ENCODE results near the gene TNFRSF1B.

DNA sequence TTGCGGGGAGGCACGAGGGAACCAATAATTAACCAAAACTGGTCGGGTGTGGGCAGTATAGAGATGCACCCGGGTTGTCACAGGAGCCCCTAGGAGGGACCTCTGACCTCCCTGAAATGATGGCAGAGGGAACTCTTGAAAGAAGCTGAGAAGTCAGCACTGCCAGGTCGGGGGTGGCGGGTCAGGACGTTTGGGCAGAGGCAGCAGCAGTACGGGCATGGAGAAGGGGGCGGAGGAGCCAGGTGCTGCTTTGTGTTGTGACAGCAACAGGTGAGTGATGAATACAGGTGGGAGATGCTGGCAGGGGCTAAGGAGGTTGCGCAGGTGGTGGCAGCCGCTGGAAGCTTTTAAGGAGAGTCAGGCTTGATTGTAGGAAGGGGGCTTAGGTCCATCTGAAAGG, 11.7 kb downstream of the TNFRSF1B start:
- TF ChIP-seq, protein P1, sequence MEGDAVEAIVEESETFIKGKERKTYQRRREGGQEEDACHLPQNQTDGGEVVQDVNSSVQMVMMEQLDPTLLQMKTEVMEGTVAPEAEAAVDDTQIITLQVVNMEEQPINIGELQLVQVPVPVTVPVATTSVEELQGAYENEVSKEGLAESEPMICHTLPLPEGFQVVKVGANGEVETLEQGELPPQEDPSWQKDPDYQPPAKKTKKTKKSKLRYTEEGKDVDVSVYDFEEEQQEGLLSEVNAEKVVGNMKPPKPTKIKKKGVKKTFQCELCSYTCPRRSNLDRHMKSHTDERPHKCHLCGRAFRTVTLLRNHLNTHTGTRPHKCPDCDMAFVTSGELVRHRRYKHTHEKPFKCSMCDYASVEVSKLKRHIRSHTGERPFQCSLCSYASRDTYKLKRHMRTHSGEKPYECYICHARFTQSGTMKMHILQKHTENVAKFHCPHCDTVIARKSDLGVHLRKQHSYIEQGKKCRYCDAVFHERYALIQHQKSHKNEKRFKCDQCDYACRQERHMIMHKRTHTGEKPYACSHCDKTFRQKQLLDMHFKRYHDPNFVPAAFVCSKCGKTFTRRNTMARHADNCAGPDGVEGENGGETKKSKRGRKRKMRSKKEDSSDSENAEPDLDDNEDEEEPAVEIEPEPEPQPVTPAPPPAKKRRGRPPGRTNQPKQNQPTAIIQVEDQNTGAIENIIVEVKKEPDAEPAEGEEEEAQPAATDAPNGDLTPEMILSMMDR (IDR thresholded peaks at IDR 0.05; ENCODE audit: low read length) = no peak
- no peak for TF ChIP-seq EZH2 (optimal IDR thresholded peaks at IDR 0.05; ENCODE audit: low read depth, low read length)
